PC-3 (cell line): Measurements from ENCODE around the gene TNIP1.

ENCODE experiments used
- EZH2 ChIP-seq: fragments of 300-600 bp; sonication (generic); IDR thresholded peaks from one replicate; pipeline ENCODE4 v1.6.1; 2017; ENCODE audit warnings: antibody characterized with exemption, mild to moderate bottlenecking, low read length; ENCODE audit not compliant: unreplicated experiment
- TF ChIP-seq, protein P1 (sequence below): fragments of 300-600 bp; sonication (generic); conservative IDR thresholded peaks from 2 replicates; pipeline ENCODE4 v1.5.1; 2017; ENCODE audit warnings: antibody characterized with exemption, low read depth, mild to moderate bottlenecking, low read length

DNA sequence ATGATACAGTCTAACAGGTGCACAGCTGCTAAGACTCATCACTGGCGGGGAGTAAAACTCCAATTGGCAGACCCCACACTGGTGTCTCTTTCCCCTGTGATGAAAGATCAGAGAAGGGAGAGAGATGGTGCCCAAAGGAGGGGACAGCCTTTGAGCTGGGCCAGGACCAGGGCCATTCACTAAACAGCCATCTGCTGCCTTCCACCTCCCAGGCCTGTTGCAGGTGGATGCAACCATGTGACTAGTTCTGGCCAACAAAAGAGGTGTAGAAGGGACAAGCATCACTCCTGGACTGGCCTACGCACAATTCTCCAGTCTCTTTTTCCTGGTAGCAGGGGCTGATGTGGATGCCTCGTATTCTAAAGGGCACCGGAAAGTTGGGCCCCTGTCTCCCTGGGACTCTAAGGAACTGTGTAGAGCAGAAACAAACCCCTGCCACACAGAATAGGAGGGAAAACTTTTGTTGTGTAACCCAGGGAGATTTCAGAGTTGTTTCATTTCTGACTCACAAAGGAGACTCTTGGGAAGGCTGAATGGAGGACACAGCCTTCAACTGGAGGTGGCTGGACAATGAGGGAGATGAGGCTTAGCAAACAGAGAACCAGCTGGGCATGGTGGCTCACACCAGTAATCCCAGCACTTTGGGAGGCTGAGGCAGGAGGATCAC lies 26.9 kb downstream of the TNIP1 start:
- TF ChIP-seq, protein P1, sequence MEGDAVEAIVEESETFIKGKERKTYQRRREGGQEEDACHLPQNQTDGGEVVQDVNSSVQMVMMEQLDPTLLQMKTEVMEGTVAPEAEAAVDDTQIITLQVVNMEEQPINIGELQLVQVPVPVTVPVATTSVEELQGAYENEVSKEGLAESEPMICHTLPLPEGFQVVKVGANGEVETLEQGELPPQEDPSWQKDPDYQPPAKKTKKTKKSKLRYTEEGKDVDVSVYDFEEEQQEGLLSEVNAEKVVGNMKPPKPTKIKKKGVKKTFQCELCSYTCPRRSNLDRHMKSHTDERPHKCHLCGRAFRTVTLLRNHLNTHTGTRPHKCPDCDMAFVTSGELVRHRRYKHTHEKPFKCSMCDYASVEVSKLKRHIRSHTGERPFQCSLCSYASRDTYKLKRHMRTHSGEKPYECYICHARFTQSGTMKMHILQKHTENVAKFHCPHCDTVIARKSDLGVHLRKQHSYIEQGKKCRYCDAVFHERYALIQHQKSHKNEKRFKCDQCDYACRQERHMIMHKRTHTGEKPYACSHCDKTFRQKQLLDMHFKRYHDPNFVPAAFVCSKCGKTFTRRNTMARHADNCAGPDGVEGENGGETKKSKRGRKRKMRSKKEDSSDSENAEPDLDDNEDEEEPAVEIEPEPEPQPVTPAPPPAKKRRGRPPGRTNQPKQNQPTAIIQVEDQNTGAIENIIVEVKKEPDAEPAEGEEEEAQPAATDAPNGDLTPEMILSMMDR: no peak
- TF ChIP-seq EZH2: no peak
